Naive B cell (primary cell): ENCODE results near the gene SPINK14. TPM values are rescaled to one million over a fixed set of nuclear protein-coding genes. Genes with fewer than 3 reads are reported as not detected.

Experiments
- ATAC-seq, 2 donors: fragments of 150-1000 bp; cut with Tn5 transposase; 2 replicates each; pipeline ENCODE4 v1.10.0; 2021; ENCODE audit warnings: low read depth in 2 of 2, mild to moderate bottlenecking in 2 of 2, moderate library complexity in 2 of 2
- DNase-seq: peaks from one replicate; pipeline ENCODE4 v3.0.0; 2022
- H3K27ac Mint-ChIP-seq, 6 donors: one replicate each; pipeline ENCODE4 v1.8.0; 2020 to 2022; ENCODE audit warnings: mild to moderate bottlenecking in 6 of 6, mixed read lengths in 6 of 6, moderate library complexity in 5 of 6, inconsistent platforms in 2 of 6
- H3K27me3 Mint-ChIP-seq, 3 donors: one replicate each; pipeline ENCODE4 v1.8.0; 2021 to 2022; ENCODE audit warnings: mixed read lengths in 3 of 3, mild to moderate bottlenecking in 1 of 3
- H3K36me3 Mint-ChIP-seq, 2 donors: one replicate each; pipeline ENCODE4 v1.8.0; 2020 to 2022; ENCODE audit warnings: mixed read lengths in 2 of 2, inconsistent platforms in 1 of 2, mild to moderate bottlenecking in 1 of 2
- H3K4me1 Mint-ChIP-seq, 3 donors: one replicate each; pipeline ENCODE4 v1.8.0; 2020 to 2022; ENCODE audit warnings: mixed read lengths in 3 of 3, inconsistent platforms in 1 of 3, mild to moderate bottlenecking in 1 of 3, moderate library complexity in 1 of 3
- H3K4me3 Mint-ChIP-seq, 8 donors: one replicate each; pipeline ENCODE4 v1.8.0; 2020 to 2022; ENCODE audit warnings: mild to moderate bottlenecking in 8 of 8, mixed read lengths in 8 of 8, moderate library complexity in 8 of 8, inconsistent platforms in 2 of 8
- H3K9me3 Mint-ChIP-seq, 7 donors: one replicate each; pipeline ENCODE4 v1.8.0; 2020 to 2022; ENCODE audit warnings: mixed read lengths in 7 of 7, mild to moderate bottlenecking in 5 of 7, inconsistent platforms in 2 of 7, moderate library complexity in 1 of 7
- polyA plus RNA-seq, 6 donors: library from polyadenylated mRNA; unstranded; fragments of 300-500 nt; fragmentation: Illumina TruSeq; gene quantifications; one replicate each; pipeline ENCODE4 v1.2.3, GENCODE V29; 2021; ENCODE audit warnings: low read depth in 6 of 6

SPINK14 gene, protein sequence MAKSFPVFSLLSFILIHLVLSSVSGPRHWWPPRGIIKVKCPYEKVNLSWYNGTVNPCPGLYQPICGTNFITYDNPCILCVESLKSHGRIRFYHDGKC
- polyA plus RNA-seq = not detected

DNA sequence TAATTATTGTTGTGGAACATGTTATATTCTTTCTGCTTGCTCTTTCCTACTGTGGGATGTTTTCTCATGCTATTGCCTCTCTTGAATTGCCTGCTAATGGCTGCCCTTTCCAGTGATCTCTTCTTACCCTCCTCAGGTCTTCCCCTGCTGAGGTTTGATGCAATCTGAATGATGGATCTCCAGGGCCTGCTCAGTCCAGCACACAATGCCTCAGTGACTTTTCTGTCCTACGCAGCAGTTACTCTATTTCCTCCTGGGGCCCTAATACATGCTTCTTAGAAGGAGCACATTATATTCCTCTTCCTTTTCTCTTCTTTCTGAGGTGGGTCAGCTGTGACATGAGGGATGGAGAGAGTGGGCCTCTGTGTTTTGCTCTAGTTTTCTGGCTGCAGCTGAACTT is at the start of gene SPINK14:
SPINK14 (plus strand) TSS at position 301 of the 400 bp plus-strand sequence. CDS start 1,187 bp downstream, outside the sequence.
- ATAC-seq (no peak), DNase-seq (no peak)
- Mint-ChIP-seq H3K9me3 (no peaks in the 10 kb centered on the region), H3K27ac (no peak within 1 kb of the TSS), H3K4me3 (no peak within 1 kb of the TSS), H3K36me3 (no peaks in the 10 kb centered on the region), H3K4me1 (no peaks in the 10 kb centered on the region), H3K27me3 (no peaks in the 10 kb centered on the region)

GRCh38 chr5:148120317-148120716 is 48.0 kb upstream of the SPINK14 start:
- H3K4me3 Mint-ChIP-seq = no peak overlapping the region
- no peaks in the 10 kb centered on the region for H3K4me1 Mint-ChIP-seq
- no peaks in the 10 kb centered on the region for H3K36me3 Mint-ChIP-seq
- no peaks in the 10 kb centered on the region for H3K27me3 Mint-ChIP-seq
- ATAC-seq (no peak), DNase-seq (no peak)
- H3K9me3 Mint-ChIP-seq = peaks cover 0 to 3% (median 0%) of the 10 kb centered on the region in 7 donors
- no peak overlapping the region for H3K27ac Mint-ChIP-seq

DNA sequence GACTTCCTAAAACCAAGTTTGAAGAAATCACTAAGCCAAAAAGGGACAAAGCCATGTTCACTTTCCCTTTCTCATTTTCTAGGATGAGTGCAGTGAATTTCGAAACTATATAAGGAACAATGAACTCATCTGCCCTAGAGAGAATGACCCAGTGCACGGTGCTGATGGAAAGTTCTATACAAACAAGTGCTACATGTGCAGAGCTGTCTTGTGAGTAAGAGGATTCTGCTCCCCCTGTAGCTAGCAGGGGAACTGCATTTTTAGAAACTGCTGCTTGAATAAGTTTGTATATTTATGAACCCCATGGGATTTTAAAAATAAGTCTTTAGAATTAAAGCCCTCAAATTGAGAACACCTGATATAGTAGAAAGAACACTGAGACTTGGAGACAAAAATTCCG is 42.7 kb upstream of the SPINK14 start:
- H3K4me1 Mint-ChIP-seq = no peaks in the 10 kb centered on the region
- ATAC-seq = no peak
- peaks cover 0 to 4% (median 0%) of the 10 kb centered on the region in 7 donors for H3K9me3 Mint-ChIP-seq
- H3K27ac Mint-ChIP-seq = no peak overlapping the region
- no peak for DNase-seq
- H3K27me3 Mint-ChIP-seq = peaks cover 0 to 7% (median 0%) of the 10 kb centered on the region in 3 donors
- no peak overlapping the region for H3K4me3 Mint-ChIP-seq
- no peaks in the 10 kb centered on the region for H3K36me3 Mint-ChIP-seq

DNA sequence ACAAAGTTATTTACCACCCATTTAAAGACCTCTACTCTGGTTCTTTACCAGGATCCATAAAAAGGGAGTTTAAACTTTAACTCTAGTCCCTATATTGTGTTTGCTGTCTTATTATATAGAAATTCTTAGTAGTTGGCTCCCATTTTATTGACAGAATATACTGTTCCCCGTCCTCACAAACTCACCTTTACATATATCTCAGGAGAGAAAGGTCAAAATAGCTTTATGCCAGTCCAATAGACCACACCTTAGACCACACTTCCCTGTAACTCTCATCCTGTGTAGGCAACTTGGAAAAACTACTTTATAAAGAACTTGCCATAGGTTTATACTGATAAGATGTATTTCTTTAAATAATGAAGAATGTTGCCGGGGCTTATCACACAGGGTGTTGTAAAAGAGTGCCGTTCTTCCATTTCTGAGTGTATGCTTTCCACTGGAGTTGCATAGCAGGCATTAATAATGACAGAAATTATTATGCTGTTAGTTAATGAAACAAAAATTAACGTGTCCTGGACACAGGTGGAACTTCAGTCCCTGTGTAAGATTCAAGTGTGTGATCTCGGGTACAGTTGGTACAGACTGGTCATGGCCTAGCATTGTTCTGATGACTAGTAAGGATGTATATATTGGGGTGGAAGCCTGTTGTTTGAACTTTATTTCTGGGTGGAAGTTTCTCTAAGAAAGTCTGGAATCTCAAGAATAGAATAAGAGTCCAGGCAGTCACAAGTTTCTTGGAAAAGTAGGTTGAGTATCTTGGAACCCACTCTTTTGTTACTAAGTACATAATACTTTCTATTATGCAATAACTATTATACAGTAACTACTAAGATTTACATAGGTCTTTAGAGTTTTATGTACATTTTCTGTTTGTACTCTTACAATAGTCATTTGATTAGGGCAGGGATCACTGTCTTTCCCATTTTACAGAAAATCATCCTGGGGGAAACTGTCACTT is 33.0 kb upstream of the SPINK14 start:
- ATAC-seq = no peak
- peaks cover 0 to 4% (median 0%) of the 10 kb centered on the region in 3 donors for H3K27me3 Mint-ChIP-seq
- no peaks in the 10 kb centered on the region for H3K36me3 Mint-ChIP-seq
- H3K4me3 Mint-ChIP-seq = no peak overlapping the region
- no peak for DNase-seq
- no peaks in the 10 kb centered on the region for H3K4me1 Mint-ChIP-seq
- H3K9me3 Mint-ChIP-seq = no peaks in the 10 kb centered on the region
- no peak overlapping the region for H3K27ac Mint-ChIP-seq

DNA sequence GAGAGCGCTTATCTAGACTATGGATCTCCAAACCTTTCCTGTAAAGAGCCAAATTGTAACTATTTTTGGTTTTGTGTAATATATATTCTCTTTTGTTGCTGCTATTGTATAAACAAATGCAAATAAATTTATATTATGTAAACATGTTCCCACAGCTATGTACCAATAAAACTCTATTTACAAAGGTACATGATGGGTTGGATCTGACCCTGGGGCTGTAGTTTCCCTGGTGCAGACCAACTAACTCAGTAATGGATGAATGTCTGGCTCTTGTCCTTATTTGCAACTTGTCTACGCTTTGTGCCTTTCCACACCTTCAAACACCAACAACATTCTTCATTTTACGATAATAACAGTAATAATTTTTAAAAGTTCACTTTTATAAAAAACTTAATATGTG is 27.5 kb upstream of the SPINK14 start:
- H3K9me3 Mint-ChIP-seq = peaks cover 0 to 7% (median 1%) of the 10 kb centered on the region in 7 donors
- DNase-seq (no peak), ATAC-seq (no peak)
- H3K4me3 Mint-ChIP-seq = no peak overlapping the region
- H3K4me1 Mint-ChIP-seq = no peaks in the 10 kb centered on the region
- H3K27ac Mint-ChIP-seq = no peak overlapping the region
- H3K36me3 Mint-ChIP-seq = no peaks in the 10 kb centered on the region
- peaks cover 0 to 4% (median 0%) of the 10 kb centered on the region in 3 donors for H3K27me3 Mint-ChIP-seq

DNA sequence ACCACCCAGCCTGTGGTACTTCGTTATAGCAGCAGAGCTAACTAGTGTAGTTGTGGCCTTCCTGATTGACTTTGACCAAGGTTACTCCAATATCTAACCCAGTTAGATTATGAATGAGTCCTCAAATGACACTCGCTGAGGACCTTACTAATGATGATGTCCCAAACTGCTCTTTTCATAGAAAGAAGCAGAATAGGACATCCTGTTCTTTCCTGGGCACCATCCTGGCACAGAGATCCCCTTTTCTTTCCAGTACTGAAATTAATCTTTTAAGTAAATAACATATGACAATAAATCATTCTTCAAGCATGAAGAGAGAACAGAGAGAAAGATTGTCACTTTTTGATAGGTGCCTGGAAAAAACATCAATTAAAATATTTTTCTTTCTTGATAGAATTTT is 26.7 kb upstream of the SPINK14 start:
- Mint-ChIP-seq H3K9me3 (peaks cover 0 to 7% (median 1%) of the 10 kb centered on the region in 7 donors), H3K27me3 (peaks cover 4 to 6% (median 5%) of the 10 kb centered on the region in 3 donors)
- DNase-seq = no peak

DNA sequence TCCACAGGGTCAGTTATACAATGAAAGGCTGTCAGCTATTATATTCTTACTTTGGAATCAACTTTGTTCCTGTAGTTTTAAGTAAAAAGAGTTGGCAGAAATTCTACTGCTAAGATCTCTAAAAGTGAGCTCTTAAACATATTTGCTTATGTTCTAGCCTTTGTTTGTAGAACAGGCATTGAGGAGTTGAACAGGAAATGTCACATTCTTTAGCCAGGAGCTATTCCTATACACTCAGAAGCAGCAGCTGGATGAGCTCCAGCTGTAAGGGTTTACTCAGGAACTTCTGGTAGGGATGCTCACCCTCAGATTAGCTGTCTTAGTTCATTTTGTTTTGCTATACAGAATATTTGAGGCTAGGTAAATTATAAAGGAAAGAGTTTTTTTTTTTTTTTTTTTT is 22.4 kb upstream of the SPINK14 start:
- H3K9me3 Mint-ChIP-seq = peaks cover 0 to 7% (median 1%) of the 10 kb centered on the region in 7 donors
- no peak for DNase-seq
- ATAC-seq = no peak
- H3K4me3 Mint-ChIP-seq = no peak overlapping the region
- H3K27ac Mint-ChIP-seq = no peak overlapping the region
- peaks cover 0 to 11% (median 8%) of the 10 kb centered on the region in 3 donors for H3K27me3 Mint-ChIP-seq
- H3K36me3 Mint-ChIP-seq = no peaks in the 10 kb centered on the region
- no peaks in the 10 kb centered on the region for H3K4me1 Mint-ChIP-seq

More for the DNA sequence above, 26.7 kb upstream of the SPINK14 start:
- no peaks in the 10 kb centered on the region for H3K36me3 Mint-ChIP-seq
- H3K4me3 Mint-ChIP-seq = no peak overlapping the region
- no peaks in the 10 kb centered on the region for H3K4me1 Mint-ChIP-seq
- ATAC-seq = no peak
- H3K27ac Mint-ChIP-seq = no peak overlapping the region

DNA sequence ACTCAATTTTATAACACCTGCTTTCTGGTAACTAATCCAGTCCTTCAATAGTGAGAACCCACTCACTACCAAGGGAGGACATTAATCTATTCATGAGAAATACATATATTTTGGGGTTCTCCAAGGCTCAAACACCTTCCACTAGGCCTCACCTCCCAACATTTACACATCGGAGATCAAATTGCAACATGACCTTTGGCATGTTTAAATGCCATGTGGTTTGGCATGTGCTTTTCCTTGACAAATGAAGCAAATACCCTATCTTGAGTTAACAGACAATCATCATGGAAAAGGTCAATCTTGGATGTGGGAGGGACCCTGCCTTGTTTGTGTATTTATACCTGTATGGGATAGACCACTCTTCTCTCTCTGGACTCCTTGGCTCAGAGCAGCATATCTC is 21.9 kb upstream of the SPINK14 start:
- Mint-ChIP-seq H3K36me3 (no peaks in the 10 kb centered on the region), H3K4me3 (no peak overlapping the region), H3K4me1 (no peaks in the 10 kb centered on the region), H3K27ac (no peak overlapping the region), H3K9me3 (peaks cover 0 to 7% (median 1%) of the 10 kb centered on the region in 7 donors), H3K27me3 (peaks cover 0 to 11% (median 8%) of the 10 kb centered on the region in 3 donors)
- DNase-seq = no peak
- no peak for ATAC-seq

- Mint-ChIP-seq H3K36me3 (no peaks in the 10 kb centered on the region), H3K27me3 (peaks cover 0 to 12% (median 11%) of the 10 kb centered on the region in 3 donors), H3K27ac (no peak overlapping the region), H3K4me3 (no peak overlapping the region), H3K9me3 (peaks cover 0 to 5% (median 1%) of the 10 kb centered on the region in 7 donors), H3K4me1 (no peaks in the 10 kb centered on the region)
- ATAC-seq (no peak), DNase-seq (no peak)
Measured at GRCh38 chr5:148147415-148147814, 20.9 kb upstream of the SPINK14 start.

GRCh38 chr5:148151872-148152271 is 16.5 kb upstream of the SPINK14 start:
- ATAC-seq (no peak), DNase-seq (no peak)
- Mint-ChIP-seq H3K4me1 (no peaks in the 10 kb centered on the region), H3K9me3 (peaks cover 0 to 9% (median 5%) of the 10 kb centered on the region in 7 donors), H3K27me3 (peaks cover 0 to 5% (median 5%) of the 10 kb centered on the region in 3 donors), H3K27ac (peak overlapping the region in 1 of 6 donors; percentile 27), H3K36me3 (no peaks in the 10 kb centered on the region), H3K4me3 (no peak overlapping the region)

- DNase-seq (no peak), ATAC-seq (no peak)
- Mint-ChIP-seq H3K4me3 (no peak overlapping the region), H3K36me3 (no peaks in the 10 kb centered on the region), H3K4me1 (no peaks in the 10 kb centered on the region), H3K27ac (no peak overlapping the region), H3K9me3 (peaks cover 0 to 11% (median 5%) of the 10 kb centered on the region in 7 donors), H3K27me3 (peaks cover 0 to 5% (median 5%) of the 10 kb centered on the region in 3 donors)
Measured at GRCh38 chr5:148152781-148153180, 15.6 kb upstream of the SPINK14 start.

- H3K9me3 Mint-ChIP-seq = peaks cover 0 to 11% (median 5%) of the 10 kb centered on the region in 7 donors
- no peaks in the 10 kb centered on the region for H3K4me1 Mint-ChIP-seq
- peaks cover 3 to 5% (median 4%) of the 10 kb centered on the region in 3 donors for H3K27me3 Mint-ChIP-seq
- no peak overlapping the region for H3K4me3 Mint-ChIP-seq
- H3K27ac Mint-ChIP-seq = no peak overlapping the region
- no peak for ATAC-seq
- no peaks in the 10 kb centered on the region for H3K36me3 Mint-ChIP-seq
- no peak for DNase-seq
Measured at GRCh38 chr5:148156609-148157008, 11.7 kb upstream of the SPINK14 start.

GRCh38 chr5:148162038-148162437 is 6.3 kb upstream of the SPINK14 start:
- Mint-ChIP-seq H3K27me3 (peaks cover 0 to 4% (median 3%) of the 10 kb centered on the region in 3 donors), H3K27ac (no peak overlapping the region)

DNA sequence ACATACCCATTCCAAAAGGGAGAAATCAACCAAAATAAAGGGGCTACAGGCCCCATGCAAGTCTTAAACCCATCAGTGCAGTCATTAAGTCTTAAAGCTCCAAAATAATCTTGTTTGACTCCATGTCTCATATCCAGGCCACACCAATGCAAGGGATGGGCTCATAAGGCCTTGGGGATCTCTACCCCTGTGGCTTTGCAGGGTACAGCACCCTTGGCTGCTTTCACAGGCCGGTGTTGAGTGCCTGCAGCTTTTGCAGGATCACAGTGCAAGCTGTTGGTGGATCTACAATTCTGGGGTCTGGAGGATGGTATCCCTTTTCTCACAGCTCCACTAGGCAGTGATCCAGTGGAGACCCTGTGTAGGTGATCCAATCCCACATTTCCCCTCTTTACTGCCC is 5.0 kb upstream of the SPINK14 start:
- Mint-ChIP-seq H3K36me3 (no peaks in the 10 kb centered on the region), H3K27ac (no peak overlapping the region), H3K4me1 (no peaks in the 10 kb centered on the region), H3K4me3 (no peak overlapping the region), H3K27me3 (peaks cover 0 to 4% (median 3%) of the 10 kb centered on the region in 3 donors), H3K9me3 (peaks cover 0 to 2% (median 0%) of the 10 kb centered on the region in 7 donors)
- ATAC-seq (no peak), DNase-seq (no peak)

More at GRCh38 chr5:148162038-148162437, 6.3 kb upstream of the SPINK14 start:
- ATAC-seq (no peak), DNase-seq (no peak)
- H3K4me1 Mint-ChIP-seq = no peaks in the 10 kb centered on the region
- no peak overlapping the region for H3K4me3 Mint-ChIP-seq
- H3K9me3 Mint-ChIP-seq = peaks cover 0 to 2% (median 0%) of the 10 kb centered on the region in 7 donors
- no peaks in the 10 kb centered on the region for H3K36me3 Mint-ChIP-seq
